Tibial nerve (tissue), 4 donors: ENCODE data around the gene BTRC. TPM values are rescaled to one million over a fixed set of nuclear protein-coding genes. Genes with fewer than 3 reads are reported as not detected.
"Not testable (repeated sequence)": the region's sequence is repeated elsewhere in the genome, so short reads cannot be mapped to it uniquely, and the experiment has no call there.

ENCODE experiments used
- DNase-seq, 2 donors: peaks; one replicate each; pipeline ENCODE4 v3.0.0-alpha.2; 2019; ENCODE audit warnings: low spot score in 2 of 2
- H3K27ac ChIP-seq, 4 donors: fragments of 200-600 bp; sonication (generic) in 3 of 4; one replicate each; pipeline ENCODE4 v1.5.1; 2017 to 2019; ENCODE audit warnings: mild to moderate bottlenecking in 1 of 4
- H3K27me3 ChIP-seq, 2 donors: fragments of 200-600 bp; sonication (generic) in 1 of 2; one replicate each; pipeline versions ENCODE4 v1.5.1 to v1.6.0; 2017 to 2019
- H3K36me3 ChIP-seq, 3 donors: fragments of 200-600 bp; sonication (generic); one replicate each; pipeline ENCODE4 v1.5.1; 2018 to 2019
- H3K4me1 ChIP-seq, 4 donors: fragments of 200-600 bp; sonication (generic) in 3 of 4; one replicate each; pipeline ENCODE4 v1.5.1; 2017 to 2019
- H3K4me3 ChIP-seq, 4 donors: fragments of 200-600 bp; sonication (generic) in 3 of 4; one replicate each; pipeline ENCODE4 v1.5.1; 2017 to 2019; ENCODE audit warnings: mild to moderate bottlenecking in 1 of 4, moderate library complexity in 1 of 4
- H3K9me3 ChIP-seq, 4 donors: fragments of 200-600 bp; sonication (generic) in 3 of 4; one replicate each; pipeline ENCODE4 v1.5.1; 2017 to 2019
- EP300 ChIP-seq, 2 donors: sonication (generic); formaldehyde crosslinking; IDR thresholded peaks; one replicate each; pipeline ENCODE4 v1.6.1; 2017; ENCODE audit warnings: antibody characterized with exemption in 2 of 2, mild to moderate bottlenecking in 1 of 2
- POLR2A ChIP-seq, 2 donors: fragments of 450-650 bp; IDR thresholded peaks; one replicate each; pipeline ENCODE4 v1.6.1; 2017; ENCODE audit warnings: antibody characterized with exemption in 2 of 2, mild to moderate bottlenecking in 2 of 2, moderate library complexity in 2 of 2
- WGBS, 2 donors: methylation state at CpG; one replicate each; pipeline ENCODE4 v1.1.5; 2018; 5-methylcytosine and 5-hydroxymethylcytosine counted together
- total RNA-seq, 4 donors: library from RNA; depleted of rRNA; stranded (reverse); fragments of >200 nt; gene quantifications; one replicate each; pipeline ENCODE4 v1.1.0, GENCODE V29; 2016
- TF ChIP-seq, protein P1 (sequence below), 5 experiments: fragments of 200-600 bp in 3 of 5; fragments of 450-650 bp in 2 of 5; sonication (generic) in 3 of 5; IDR thresholded peaks; one replicate each; pipeline ENCODE4 v1.5.1; 2016 to 2019; ENCODE audit warnings: antibody characterized with exemption in 5 of 5, mild to moderate bottlenecking in 3 of 5, moderate library complexity in 2 of 5

BTRC gene
- total RNA-seq, 4 donors from 2014 or later, result 7.9 to 14.2 (median 8.8) TPM

DNA sequence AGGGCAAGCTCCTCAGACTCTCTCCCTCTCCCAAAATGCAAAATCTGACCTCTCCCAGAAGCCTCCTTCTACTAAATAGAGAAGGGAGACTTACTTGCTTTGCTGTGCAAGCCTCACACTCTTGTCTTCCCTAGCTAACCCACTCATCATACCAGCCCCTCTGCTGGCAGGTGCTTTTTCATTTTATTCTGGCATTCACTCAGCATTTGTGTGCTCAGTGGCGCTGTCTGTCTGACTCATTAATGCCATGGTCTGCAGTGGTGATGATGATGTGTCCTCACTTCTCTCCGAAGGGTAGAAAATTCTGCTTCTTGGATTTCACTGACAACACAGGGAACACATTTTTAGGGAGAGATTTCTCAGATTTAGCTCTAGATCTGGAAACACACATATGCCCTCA, 22.0 kb upstream of the BTRC start:
- Histone ChIP-seq H3K4me1 (no peaks in the 10 kb centered on the region), H3K27ac (no peak overlapping the region), H3K36me3 (no peaks in the 10 kb centered on the region), H3K9me3 (no peaks in the 10 kb centered on the region), H3K4me3 (no peak overlapping the region), H3K27me3 (peaks cover 0 to 13% of the 10 kb centered on the region in 2 donors)
- 75 to 83% methylated on average over 2 of the region's 2 CpGs for WGBS, 2 donors
- DNase-seq, result no peak
- TF ChIP-seq, protein P1, sequence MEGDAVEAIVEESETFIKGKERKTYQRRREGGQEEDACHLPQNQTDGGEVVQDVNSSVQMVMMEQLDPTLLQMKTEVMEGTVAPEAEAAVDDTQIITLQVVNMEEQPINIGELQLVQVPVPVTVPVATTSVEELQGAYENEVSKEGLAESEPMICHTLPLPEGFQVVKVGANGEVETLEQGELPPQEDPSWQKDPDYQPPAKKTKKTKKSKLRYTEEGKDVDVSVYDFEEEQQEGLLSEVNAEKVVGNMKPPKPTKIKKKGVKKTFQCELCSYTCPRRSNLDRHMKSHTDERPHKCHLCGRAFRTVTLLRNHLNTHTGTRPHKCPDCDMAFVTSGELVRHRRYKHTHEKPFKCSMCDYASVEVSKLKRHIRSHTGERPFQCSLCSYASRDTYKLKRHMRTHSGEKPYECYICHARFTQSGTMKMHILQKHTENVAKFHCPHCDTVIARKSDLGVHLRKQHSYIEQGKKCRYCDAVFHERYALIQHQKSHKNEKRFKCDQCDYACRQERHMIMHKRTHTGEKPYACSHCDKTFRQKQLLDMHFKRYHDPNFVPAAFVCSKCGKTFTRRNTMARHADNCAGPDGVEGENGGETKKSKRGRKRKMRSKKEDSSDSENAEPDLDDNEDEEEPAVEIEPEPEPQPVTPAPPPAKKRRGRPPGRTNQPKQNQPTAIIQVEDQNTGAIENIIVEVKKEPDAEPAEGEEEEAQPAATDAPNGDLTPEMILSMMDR (IDR thresholded peaks at IDR 0.05), result no peak
- TF ChIP-seq EP300 (IDR thresholded peaks at IDR 0.05), result no peak
- TF ChIP-seq POLR2A (IDR thresholded peaks at IDR 0.05), result no peak

DNA sequence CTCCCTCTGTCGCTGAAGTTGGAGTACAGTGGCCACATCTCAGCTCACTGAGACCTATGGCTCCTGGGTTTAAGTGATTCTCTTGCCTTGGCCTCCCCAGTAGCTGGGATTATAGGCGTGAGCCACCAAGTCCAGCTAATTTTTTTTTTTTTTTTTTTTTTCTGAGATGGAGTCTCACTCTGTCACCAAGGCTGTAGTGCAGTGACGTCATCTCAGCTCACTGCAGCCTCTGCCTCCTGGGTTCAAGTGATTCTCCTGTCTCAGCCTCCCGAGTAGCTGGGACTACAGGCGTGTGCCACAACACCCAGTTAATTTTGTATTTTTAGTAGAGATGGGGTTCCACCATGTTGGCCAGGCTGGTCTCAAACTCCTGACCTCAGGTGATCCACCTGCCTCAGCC, 19.7 kb upstream of the BTRC start:
- 83 to 92% methylated on average over 5 of the region's 5 CpGs for WGBS, 2 donors

DNA sequence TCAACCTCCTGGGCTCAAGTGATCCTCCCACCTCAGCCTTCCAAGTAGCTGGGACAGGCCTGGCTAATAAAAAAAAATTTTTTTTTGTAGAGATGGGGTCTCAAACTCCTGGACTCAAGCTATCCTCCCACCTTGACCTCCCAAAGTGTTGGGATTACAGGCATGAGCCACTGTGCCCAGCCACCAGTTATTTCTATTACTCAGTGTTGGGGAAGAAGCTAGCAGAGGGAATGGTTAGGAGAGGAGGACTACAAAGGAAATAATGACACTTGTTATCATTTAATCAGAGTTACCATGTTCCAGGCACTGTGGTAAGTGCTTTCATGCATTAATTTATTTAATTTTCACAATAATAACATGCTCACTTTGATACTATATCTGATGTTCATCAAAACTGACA, 17.6 kb upstream of the BTRC start:
- no peak overlapping the region for H3K27ac ChIP-seq
- no peak for DNase-seq
- H3K9me3 ChIP-seq, result no peaks in the 10 kb centered on the region
- peaks cover 0 to 15% of the 10 kb centered on the region in 2 donors for H3K27me3 ChIP-seq
- TF ChIP-seq, protein P1 (IDR thresholded peaks at IDR 0.05), result no peak
- TF ChIP-seq POLR2A (IDR thresholded peaks at IDR 0.05), result no peak
- no peak for TF ChIP-seq EP300 (IDR thresholded peaks at IDR 0.05)
- no peaks in the 10 kb centered on the region for H3K4me1 ChIP-seq
- no peak overlapping the region for H3K4me3 ChIP-seq
- no peaks in the 10 kb centered on the region for H3K36me3 ChIP-seq

More for the DNA sequence above, 19.7 kb upstream of the BTRC start:
- not testable (repeated sequence) for H3K4me1 ChIP-seq, DNase-seq, H3K36me3 ChIP-seq, H3K9me3 ChIP-seq, H3K4me3 ChIP-seq, H3K27ac ChIP-seq
- H3K27me3 ChIP-seq, result peaks cover 0 to 12% of the 10 kb centered on the region in 2 donors

DNA sequence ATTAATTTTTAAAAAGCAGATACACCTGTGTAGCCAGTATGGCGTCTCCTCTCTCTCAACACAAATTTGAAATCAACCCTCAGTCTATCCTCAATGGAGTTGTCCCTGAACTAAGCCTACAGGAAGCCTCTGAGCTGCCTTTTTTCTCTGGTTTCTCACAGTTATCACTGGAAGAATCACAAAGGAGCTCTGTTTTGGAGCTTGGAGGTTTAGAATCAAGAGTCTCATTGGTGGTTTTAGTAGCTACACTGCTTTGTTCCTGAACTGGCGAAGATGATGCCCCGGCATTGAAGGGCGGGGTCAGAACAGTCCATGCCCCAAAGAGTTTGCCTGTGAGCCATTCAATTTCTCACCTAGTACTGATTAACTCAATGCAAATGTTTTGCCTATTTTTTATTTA, 16.1 kb upstream of the BTRC start:
- TF ChIP-seq POLR2A (IDR thresholded peaks at IDR 0.05) (no peak), EP300 (IDR thresholded peaks at IDR 0.05) (no peak)
- TF ChIP-seq, protein P1 (IDR thresholded peaks at IDR 0.05), result no peak
- Histone ChIP-seq H3K4me1 (no peaks in the 10 kb centered on the region), H3K4me3 (no peak overlapping the region), H3K27ac (no peak overlapping the region), H3K27me3 (peaks cover 0 to 16% of the 10 kb centered on the region in 2 donors), H3K9me3 (no peaks in the 10 kb centered on the region), H3K36me3 (no peaks in the 10 kb centered on the region)
- no peak for DNase-seq
- WGBS, 2 donors, result 53 to 59% methylated on average over 4 of the region's 4 CpGs

DNA sequence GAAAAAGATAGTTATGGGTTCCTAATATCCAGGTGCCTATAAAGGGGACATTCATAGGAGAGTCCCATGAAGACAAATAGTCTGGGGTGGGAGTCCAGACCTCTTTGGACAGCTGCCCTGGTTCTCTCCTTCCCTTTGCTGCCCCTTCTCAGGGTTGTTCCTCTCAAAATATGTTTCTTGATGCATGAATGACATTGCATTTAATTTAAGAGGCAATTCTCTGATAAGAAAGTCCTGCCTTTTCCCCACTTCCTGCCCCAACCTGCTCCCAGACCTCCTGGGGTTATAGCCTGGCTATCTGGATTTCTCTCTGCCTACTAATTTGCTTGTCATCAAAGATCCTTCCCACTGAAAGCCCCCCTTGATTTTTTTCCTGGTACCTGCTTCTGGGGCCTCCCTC, 12.5 kb upstream of the BTRC start:
- Histone ChIP-seq H3K4me1 (no peaks in the 10 kb centered on the region), H3K27me3 (peaks cover 0 to 11% of the 10 kb centered on the region in 2 donors), H3K36me3 (no peaks in the 10 kb centered on the region), H3K9me3 (no peaks in the 10 kb centered on the region), H3K27ac (no peak overlapping the region), H3K4me3 (no peak overlapping the region)
- DNase-seq, result no peak
- TF ChIP-seq, protein P1 (IDR thresholded peaks at IDR 0.05), result no peak
- TF ChIP-seq EP300 (IDR thresholded peaks at IDR 0.05), result no peak
- no peak for TF ChIP-seq POLR2A (IDR thresholded peaks at IDR 0.05)

DNA sequence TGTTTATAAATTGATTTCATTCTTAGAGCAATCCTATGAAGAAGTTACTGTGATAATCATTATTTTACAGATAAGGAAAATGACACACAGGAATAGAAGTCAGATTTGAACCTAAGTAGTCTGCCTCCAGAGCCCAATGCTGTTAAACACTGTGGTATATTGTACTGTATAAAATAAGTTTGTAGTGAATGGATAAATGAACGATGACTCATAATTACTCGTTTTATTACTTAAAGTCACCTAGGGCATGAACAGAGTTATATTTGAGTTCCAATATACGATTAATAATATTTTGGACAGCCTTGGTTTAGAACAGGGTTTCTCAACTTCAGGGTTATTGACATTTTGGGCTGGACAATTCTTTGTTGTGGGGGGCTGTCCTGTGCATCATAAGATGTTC, 7.8 kb upstream of the BTRC start:
- Histone ChIP-seq H3K4me3 (no peak overlapping the region), H3K27ac (no peak overlapping the region), H3K36me3 (no peaks in the 10 kb centered on the region), H3K4me1 (no peaks in the 10 kb centered on the region), H3K27me3 (peaks cover 0 to 7% of the 10 kb centered on the region in 2 donors), H3K9me3 (no peaks in the 10 kb centered on the region)
- DNase-seq, result no peak
- WGBS, 2 donors, result 47 to 67% methylated on average over 3 of the region's 3 CpGs
- TF ChIP-seq POLR2A (IDR thresholded peaks at IDR 0.05), result no peak
- TF ChIP-seq, protein P1 (IDR thresholded peaks at IDR 0.05), result no peak
- TF ChIP-seq EP300 (IDR thresholded peaks at IDR 0.05), result no peak
